ENCODE measurements around the gene FAM107B.

FAM107B gene

DNA sequence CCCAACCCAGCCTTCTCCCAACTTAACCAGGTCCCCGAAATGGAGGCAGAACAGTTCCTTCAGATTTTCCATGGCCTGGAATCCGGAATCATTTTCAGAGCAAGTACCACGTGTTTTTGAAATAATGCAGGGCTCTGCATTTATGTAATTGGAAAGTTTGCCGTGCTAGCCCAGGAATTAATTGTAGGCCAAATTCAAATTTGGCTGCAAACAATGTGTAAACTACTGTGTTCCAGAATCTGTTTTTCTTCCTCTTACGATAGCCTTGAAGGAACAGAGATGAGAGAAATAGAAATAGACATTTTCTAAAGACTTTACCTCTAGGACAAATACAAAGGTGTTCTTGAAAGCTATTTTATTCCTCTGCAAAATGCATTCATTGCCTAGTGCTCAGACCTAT lies 77.4 kb downstream of the FAM107B start:
- TF ChIP-seq SIN3A (IDR thresholded peaks at IDR 0.05; ENCODE audit: borderline replicate concordance, insufficient read depth, low read length) (no peak), FOXP2 (optimal IDR thresholded peaks at IDR 0.05; ENCODE audit: borderline replicate concordance, extremely low read depth, extremely low read length, insufficient read depth) (no peak), POLR2AphosphoS5 (IDR thresholded peaks at IDR 0.05; ENCODE audit: low read depth, low read length) (no peak), TAF1 (IDR thresholded peaks at IDR 0.05; ENCODE audit: borderline replicate concordance, insufficient read depth, low read length) (no peak)
- TF ChIP-seq, protein P1, sequence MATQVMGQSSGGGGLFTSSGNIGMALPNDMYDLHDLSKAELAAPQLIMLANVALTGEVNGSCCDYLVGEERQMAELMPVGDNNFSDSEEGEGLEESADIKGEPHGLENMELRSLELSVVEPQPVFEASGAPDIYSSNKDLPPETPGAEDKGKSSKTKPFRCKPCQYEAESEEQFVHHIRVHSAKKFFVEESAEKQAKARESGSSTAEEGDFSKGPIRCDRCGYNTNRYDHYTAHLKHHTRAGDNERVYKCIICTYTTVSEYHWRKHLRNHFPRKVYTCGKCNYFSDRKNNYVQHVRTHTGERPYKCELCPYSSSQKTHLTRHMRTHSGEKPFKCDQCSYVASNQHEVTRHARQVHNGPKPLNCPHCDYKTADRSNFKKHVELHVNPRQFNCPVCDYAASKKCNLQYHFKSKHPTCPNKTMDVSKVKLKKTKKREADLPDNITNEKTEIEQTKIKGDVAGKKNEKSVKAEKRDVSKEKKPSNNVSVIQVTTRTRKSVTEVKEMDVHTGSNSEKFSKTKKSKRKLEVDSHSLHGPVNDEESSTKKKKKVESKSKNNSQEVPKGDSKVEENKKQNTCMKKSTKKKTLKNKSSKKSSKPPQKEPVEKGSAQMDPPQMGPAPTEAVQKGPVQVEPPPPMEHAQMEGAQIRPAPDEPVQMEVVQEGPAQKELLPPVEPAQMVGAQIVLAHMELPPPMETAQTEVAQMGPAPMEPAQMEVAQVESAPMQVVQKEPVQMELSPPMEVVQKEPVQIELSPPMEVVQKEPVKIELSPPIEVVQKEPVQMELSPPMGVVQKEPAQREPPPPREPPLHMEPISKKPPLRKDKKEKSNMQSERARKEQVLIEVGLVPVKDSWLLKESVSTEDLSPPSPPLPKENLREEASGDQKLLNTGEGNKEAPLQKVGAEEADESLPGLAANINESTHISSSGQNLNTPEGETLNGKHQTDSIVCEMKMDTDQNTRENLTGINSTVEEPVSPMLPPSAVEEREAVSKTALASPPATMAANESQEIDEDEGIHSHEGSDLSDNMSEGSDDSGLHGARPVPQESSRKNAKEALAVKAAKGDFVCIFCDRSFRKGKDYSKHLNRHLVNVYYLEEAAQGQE (IDR thresholded peaks at IDR 0.05; ENCODE audit: insufficient read depth in 1 of 2, low read depth in 2 of 2, low read length in 2 of 2): no peak

DNA sequence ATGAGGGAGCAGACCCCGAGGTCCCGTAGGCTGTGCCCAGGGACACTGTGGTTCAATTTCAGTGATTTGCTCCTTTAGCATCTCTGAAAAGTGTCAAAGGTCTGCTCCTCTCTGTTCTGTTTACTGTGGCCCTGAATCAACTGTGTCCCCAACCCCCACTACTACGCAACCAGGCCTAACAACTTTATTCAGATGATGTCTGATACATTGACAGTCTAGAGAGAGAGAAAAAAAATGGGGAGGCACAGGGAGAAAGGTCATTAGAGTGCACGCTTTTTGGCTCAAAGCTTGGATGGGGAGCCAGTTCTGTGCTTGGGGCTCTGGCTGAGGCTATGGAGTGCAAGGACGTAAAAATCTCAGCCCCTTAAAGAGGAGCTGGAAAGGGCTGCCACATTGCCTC lies 77.9 kb downstream of the FAM107B start:
- TF ChIP-seq POLR2AphosphoS5 (IDR thresholded peaks at IDR 0.05; ENCODE audit: low read depth, low read length) (no peak), TAF1 (IDR thresholded peaks at IDR 0.05; ENCODE audit: borderline replicate concordance, insufficient read depth, low read length) (no peak)

DNA sequence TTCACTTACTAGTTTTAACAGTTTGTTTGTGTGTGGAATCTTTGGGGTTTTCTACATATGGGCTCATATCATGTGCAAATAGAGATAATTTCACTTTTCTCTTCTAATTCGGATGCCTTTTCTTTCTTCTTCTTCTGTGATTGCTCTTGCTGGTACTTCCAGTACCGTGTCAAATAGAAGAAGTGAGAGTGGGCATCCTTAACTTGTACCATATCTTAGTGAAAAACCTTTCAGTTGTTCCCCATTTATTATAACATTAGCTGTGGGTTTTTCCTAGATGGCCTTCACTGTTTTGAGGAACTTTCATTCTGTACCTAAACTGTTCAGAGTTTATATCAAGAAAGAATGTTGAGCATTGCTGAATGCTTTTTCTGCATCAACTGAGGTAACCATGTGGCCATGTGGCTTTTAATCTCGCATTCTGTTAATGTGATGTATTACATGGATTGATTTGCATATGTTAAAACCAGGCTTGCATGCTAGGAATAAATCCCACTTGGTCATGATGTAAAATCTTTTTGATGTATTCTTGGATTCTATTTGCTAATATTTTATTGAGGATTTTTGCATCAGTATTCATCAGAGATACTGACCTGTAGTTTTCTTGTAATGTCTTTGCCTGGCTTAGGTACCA lies 78.7 kb downstream of the FAM107B start:
- TF ChIP-seq SIN3A (IDR thresholded peaks at IDR 0.05; ENCODE audit: borderline replicate concordance, insufficient read depth, low read length): no peak
- no peak for TF ChIP-seq POLR2AphosphoS5 (IDR thresholded peaks at IDR 0.05; ENCODE audit: low read depth, low read length)
- TF ChIP-seq, protein P1 (IDR thresholded peaks at IDR 0.05; ENCODE audit: insufficient read depth in 1 of 2, low read depth in 2 of 2, low read length in 2 of 2): no peak
- TF ChIP-seq TAF1 (IDR thresholded peaks at IDR 0.05; ENCODE audit: borderline replicate concordance, insufficient read depth, low read length): no peak
- TF ChIP-seq FOXP2 (optimal IDR thresholded peaks at IDR 0.05; ENCODE audit: borderline replicate concordance, extremely low read depth, extremely low read length, insufficient read depth): no peak

DNA sequence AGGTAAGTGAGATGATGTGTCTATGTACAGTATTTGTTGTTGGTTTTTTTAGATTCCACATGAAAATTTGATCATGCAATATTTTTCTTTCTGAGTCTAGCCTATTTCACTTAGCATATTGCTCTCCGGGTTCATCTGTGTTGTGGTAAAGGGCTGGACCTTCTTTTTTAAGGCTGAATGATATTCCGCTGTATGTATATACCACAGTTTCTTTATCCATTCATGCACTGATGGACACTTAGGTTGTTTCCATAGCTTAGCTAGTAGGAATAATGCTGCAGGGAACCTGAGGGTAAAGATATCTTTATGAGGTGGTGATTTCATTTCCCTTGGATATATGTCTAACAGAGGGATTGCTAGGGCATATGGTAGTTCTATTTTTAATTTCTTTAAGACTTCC lies 80.8 kb downstream of the FAM107B start:
- TF ChIP-seq TAF1 (IDR thresholded peaks at IDR 0.05; ENCODE audit: borderline replicate concordance, insufficient read depth, low read length): no peak
- no peak for TF ChIP-seq POLR2AphosphoS5 (IDR thresholded peaks at IDR 0.05; ENCODE audit: low read depth, low read length)
- TF ChIP-seq SIN3A (IDR thresholded peaks at IDR 0.05; ENCODE audit: borderline replicate concordance, insufficient read depth, low read length): no peak
- TF ChIP-seq, protein P1 (IDR thresholded peaks at IDR 0.05; ENCODE audit: insufficient read depth in 1 of 2, low read depth in 2 of 2, low read length in 2 of 2): no peak
- no peak for TF ChIP-seq FOXP2 (optimal IDR thresholded peaks at IDR 0.05; ENCODE audit: borderline replicate concordance, extremely low read depth, extremely low read length, insufficient read depth)

DNA sequence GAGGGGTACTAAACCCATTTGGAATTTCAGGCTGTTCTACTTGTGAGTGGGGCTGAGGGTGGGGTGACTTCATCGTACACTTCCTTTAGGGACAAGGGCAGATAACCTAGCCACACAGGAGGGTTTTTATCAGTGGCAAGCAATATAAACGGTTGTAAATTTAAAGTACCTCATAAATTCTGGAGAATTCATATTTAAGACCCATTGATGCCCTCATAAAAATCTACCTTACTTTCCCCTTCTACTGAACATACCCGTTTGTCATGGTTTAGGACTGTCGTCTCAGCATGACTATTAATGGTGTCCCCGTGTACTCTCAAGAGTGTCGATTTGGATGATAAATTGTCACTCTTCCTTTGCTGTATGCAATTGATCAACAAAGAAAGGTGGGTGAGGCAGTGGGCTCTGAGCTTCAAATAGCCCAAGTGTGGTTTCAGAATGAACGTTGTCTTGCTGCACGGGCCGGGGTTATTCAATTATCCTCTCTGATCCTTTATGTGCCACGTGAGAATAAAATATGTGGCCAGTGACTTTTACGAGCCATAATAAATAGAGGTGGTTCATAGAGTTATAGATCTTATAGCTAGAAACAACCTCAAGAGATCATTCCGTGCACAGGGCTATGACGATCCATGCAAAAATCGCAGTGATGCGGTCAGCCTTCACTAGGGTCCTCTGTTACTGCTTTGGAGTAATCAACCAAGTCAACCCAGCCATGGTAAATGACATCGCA lies 82.2 kb downstream of the FAM107B start:
- no peak for TF ChIP-seq SIN3A (IDR thresholded peaks at IDR 0.05; ENCODE audit: borderline replicate concordance, insufficient read depth, low read length)
- no peak for TF ChIP-seq TAF1 (IDR thresholded peaks at IDR 0.05; ENCODE audit: borderline replicate concordance, insufficient read depth, low read length)
- TF ChIP-seq, protein P1 (IDR thresholded peaks at IDR 0.05; ENCODE audit: insufficient read depth in 1 of 2, low read depth in 2 of 2, low read length in 2 of 2): no peak
- TF ChIP-seq FOXP2 (optimal IDR thresholded peaks at IDR 0.05; ENCODE audit: borderline replicate concordance, extremely low read depth, extremely low read length, insufficient read depth): no peak
- TF ChIP-seq POLR2AphosphoS5 (IDR thresholded peaks at IDR 0.05; ENCODE audit: low read depth, low read length): no peak

All from PFSK-1 (cell line).